ENCODE data around the gene RBM12. TPM values are rescaled to one million over a fixed set of nuclear protein-coding genes. Genes with fewer than 3 reads are reported as not detected.
A peak's percentile ranks its signal among the peaks of the same experiment; 100 is the strongest.

RBM12 gene
- total RNA-seq, 1 donor from 2014 or later, result 189 TPM

DNA sequence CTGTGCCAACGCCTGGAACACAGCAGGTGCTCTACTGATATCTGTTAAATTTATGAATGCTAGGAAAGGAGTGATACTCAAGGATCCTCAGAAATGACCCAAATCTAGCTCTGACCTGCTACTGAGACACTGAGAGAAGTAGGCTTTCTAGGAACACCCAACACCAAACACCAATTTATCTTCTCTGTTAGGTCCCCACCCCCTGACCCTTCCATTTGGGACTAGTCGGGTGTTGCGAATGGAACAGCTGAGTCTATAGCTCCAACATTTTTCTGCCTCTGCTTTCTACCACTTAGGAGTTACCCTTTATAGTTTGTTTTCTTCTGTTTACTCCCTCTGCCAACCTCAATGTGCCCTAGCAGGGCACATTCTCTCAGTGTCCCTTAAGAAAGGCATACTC lies 24.0 kb downstream of the RBM12 start:
- no peak for DNase-seq (ENCODE audit: low read depth, low spot score)
- Mint-ChIP-seq H3K4me3 (no peak overlapping the region), H3K27me3 (ENCODE audit: low read depth) (no peaks in the 10 kb centered on the region), H3K36me3 (ENCODE audit: low read depth) (no peaks in the 10 kb centered on the region), H3K4me1 (peaks cover 10% of the 10 kb centered on the region), H3K27ac (ENCODE audit: unreplicated experiment) (no peak overlapping the region), H3K9me3 (no peaks in the 10 kb centered on the region)
- TF ChIP-seq, protein P1, sequence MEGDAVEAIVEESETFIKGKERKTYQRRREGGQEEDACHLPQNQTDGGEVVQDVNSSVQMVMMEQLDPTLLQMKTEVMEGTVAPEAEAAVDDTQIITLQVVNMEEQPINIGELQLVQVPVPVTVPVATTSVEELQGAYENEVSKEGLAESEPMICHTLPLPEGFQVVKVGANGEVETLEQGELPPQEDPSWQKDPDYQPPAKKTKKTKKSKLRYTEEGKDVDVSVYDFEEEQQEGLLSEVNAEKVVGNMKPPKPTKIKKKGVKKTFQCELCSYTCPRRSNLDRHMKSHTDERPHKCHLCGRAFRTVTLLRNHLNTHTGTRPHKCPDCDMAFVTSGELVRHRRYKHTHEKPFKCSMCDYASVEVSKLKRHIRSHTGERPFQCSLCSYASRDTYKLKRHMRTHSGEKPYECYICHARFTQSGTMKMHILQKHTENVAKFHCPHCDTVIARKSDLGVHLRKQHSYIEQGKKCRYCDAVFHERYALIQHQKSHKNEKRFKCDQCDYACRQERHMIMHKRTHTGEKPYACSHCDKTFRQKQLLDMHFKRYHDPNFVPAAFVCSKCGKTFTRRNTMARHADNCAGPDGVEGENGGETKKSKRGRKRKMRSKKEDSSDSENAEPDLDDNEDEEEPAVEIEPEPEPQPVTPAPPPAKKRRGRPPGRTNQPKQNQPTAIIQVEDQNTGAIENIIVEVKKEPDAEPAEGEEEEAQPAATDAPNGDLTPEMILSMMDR (conservative IDR thresholded peaks at IDR 0.05), result no peak

DNA sequence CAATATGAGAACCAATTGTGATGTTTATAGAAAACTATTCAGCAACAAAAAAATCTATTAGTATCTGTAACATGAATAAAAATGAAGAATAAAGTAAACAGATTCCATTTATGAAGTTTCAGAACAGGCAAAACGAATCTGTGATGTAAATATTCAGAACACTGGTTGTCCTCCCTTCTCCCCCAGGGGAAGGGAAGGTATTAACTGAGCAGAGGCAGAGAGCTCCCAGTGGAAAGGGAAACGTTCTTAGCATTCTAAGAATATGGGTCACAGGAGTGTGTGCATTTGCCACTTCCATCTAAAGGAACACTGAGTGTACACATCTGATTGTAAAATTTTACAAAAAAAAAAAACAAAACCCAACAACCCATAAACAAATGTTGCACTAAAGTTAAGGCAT lies 25.9 kb downstream of the RBM12 start:
- H3K4me1 Mint-ChIP-seq, result peaks cover 10% of the 10 kb centered on the region
- no peak for DNase-seq (ENCODE audit: low read depth, low spot score)
- TF ChIP-seq, protein P1 (conservative IDR thresholded peaks at IDR 0.05), result no peak
- no peaks in the 10 kb centered on the region for H3K27me3 Mint-ChIP-seq (ENCODE audit: low read depth)
- H3K27ac Mint-ChIP-seq (ENCODE audit: unreplicated experiment), result no peak overlapping the region
- H3K36me3 Mint-ChIP-seq (ENCODE audit: low read depth), result no peaks in the 10 kb centered on the region
- H3K9me3 Mint-ChIP-seq, result no peaks in the 10 kb centered on the region
- no peak overlapping the region for H3K4me3 Mint-ChIP-seq

GRCh38 chr20:35637276-35637675 lies 27.4 kb downstream of the RBM12 start:
- no peaks in the 10 kb centered on the region for H3K27me3 Mint-ChIP-seq (ENCODE audit: low read depth)
- H3K36me3 Mint-ChIP-seq (ENCODE audit: low read depth), result no peaks in the 10 kb centered on the region

DNA sequence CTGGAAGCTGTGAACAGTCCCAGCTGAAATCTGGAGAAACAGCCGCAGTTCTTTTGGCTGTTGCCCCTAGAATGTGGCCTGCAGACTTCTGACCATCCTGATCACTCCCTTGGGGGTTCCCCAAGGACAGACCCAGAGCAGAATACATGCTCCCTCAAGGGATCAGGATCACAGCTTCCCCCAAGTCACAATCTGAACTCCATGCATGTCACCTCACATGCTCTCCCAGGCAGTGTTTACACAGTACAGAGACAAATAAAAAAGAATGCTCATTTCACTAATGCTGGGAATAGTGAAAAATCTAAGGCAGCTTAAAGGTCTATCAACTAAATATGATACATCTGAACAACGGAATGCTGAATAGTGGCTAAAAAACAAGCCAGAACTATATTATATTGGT lies 28.6 kb downstream of the RBM12 start:
- Mint-ChIP-seq H3K36me3 (ENCODE audit: low read depth) (no peaks in the 10 kb centered on the region), H3K27me3 (ENCODE audit: low read depth) (no peaks in the 10 kb centered on the region), H3K27ac (ENCODE audit: unreplicated experiment) (no peak overlapping the region), H3K9me3 (no peaks in the 10 kb centered on the region), H3K4me1 (no peaks in the 10 kb centered on the region), H3K4me3 (no peak overlapping the region)
- no peak for DNase-seq (ENCODE audit: low read depth, low spot score)
- TF ChIP-seq, protein P1 (conservative IDR thresholded peaks at IDR 0.05), result no peak

More at GRCh38 chr20:35637276-35637675, 27.4 kb downstream of the RBM12 start:
- Mint-ChIP-seq H3K27ac (ENCODE audit: unreplicated experiment) (peak overlapping the region; percentile 5), H3K4me1 (peaks cover 4% of the 10 kb centered on the region), H3K9me3 (no peaks in the 10 kb centered on the region), H3K4me3 (peak overlapping the region; percentile 11)
- TF ChIP-seq, protein P1 (conservative IDR thresholded peaks at IDR 0.05), result no peak
- no peak for DNase-seq (ENCODE audit: low read depth, low spot score)

- H3K27ac Mint-ChIP-seq (ENCODE audit: unreplicated experiment), result no peak overlapping the region
- no peaks in the 10 kb centered on the region for H3K4me1 Mint-ChIP-seq
- H3K27me3 Mint-ChIP-seq (ENCODE audit: low read depth), result no peaks in the 10 kb centered on the region
- DNase-seq (ENCODE audit: low read depth, low spot score), result no peak
- TF ChIP-seq, protein P1 (conservative IDR thresholded peaks at IDR 0.05), result no peak
- H3K9me3 Mint-ChIP-seq, result no peaks in the 10 kb centered on the region
- H3K36me3 Mint-ChIP-seq (ENCODE audit: low read depth), result no peaks in the 10 kb centered on the region
- H3K4me3 Mint-ChIP-seq, result no peak overlapping the region
These were observed 29.0 kb downstream of the RBM12 start for GRCh38 chr20:35635652-35636051.
